Loucy (cell line): ENCODE measurements around the gene HABP4.

Source experiments
- H2AFZ ChIP-seq: fragments of 200-600 bp; sonication (generic); 2 replicates; pipeline ENCODE4 v1.6.0; 2016; ENCODE audit warnings: antibody characterized with exemption, mild to moderate bottlenecking, low read length, moderate library complexity
- H3F3A ChIP-seq: fragments of 200-600 bp; 2 replicates; pipeline ENCODE4 v1.6.0; 2016; ENCODE audit warnings: antibody characterized with exemption, low read depth, mild to moderate bottlenecking
- H3K27me3 ChIP-seq: fragments of 200-600 bp; sonication (generic); 2 replicates; pipeline ENCODE4 v1.6.1; 2014; ENCODE audit warnings: low read length, mild to moderate bottlenecking; ENCODE audit not compliant: insufficient read depth, poor library complexity, severe bottlenecking
- H3K36me3 ChIP-seq: fragments of 200-600 bp; sonication (generic); 2 replicates; pipeline ENCODE4 v1.6.1; 2016; ENCODE audit warnings: low read length; ENCODE audit not compliant: insufficient read depth
- H3K4me1 ChIP-seq: fragments of 200-600 bp; sonication (generic); 2 replicates; pipeline ENCODE4 v1.5.1; 2014; ENCODE audit warnings: low read length, mild to moderate bottlenecking; ENCODE audit not compliant: insufficient read depth, poor library complexity, severe bottlenecking
- H3K4me2 ChIP-seq: fragments of 200-600 bp; sonication (generic); 2 replicates; pipeline ENCODE4 v1.6.0; 2014; ENCODE audit warnings: antibody characterized with exemption, low read length, low read depth, mild to moderate bottlenecking; ENCODE audit not compliant: poor library complexity, severe bottlenecking
- H3K4me3 ChIP-seq: fragments of 200-600 bp; sonication (generic); 2 replicates; pipeline ENCODE4 v1.5.1; 2014; ENCODE audit warnings: low read length, mild to moderate bottlenecking, mixed read lengths; ENCODE audit not compliant: poor library complexity, severe bottlenecking
- H3K79me2 ChIP-seq: fragments of 200-600 bp; sonication (generic); 2 replicates; pipeline ENCODE4 v1.6.1; 2014; ENCODE audit warnings: low read length; ENCODE audit not compliant: insufficient read depth
- H3K9ac ChIP-seq: fragments of 200-600 bp; sonication (generic); 2 replicates; pipeline ENCODE4 v1.6.0; 2014; ENCODE audit warnings: mild to moderate bottlenecking, low read depth, low read length, moderate library complexity; ENCODE audit not compliant: poor library complexity, severe bottlenecking
- H3K9me2 ChIP-seq: fragments of 200-600 bp; sonication (generic); replicated peaks from 2 replicates; pipeline ENCODE4 v1.6.1; 2016; ENCODE audit warnings: low read depth, low read length, mixed read lengths
- H3K9me3 ChIP-seq: fragments of 200-600 bp; sonication (generic); 2 replicates; pipeline ENCODE4 v1.6.1; 2014; ENCODE audit warnings: mild to moderate bottlenecking, antibody characterized with exemption, low read length, low read depth; ENCODE audit not compliant: insufficient read depth
- H4K20me1 ChIP-seq: fragments of 200-600 bp; sonication (generic); 2 replicates; pipeline ENCODE4 v1.6.0; 2014; ENCODE audit warnings: antibody characterized with exemption, low read length, mild to moderate bottlenecking; ENCODE audit not compliant: insufficient read depth, poor library complexity, severe bottlenecking
- CTCF ChIP-seq: fragments of 200-600 bp; sonication (generic); conservative IDR thresholded peaks from 2 replicates; pipeline ENCODE4 v1.5.1; 2014; ENCODE audit warnings: mild to moderate bottlenecking, antibody characterized with exemption, low read length
- EZH2phosphoT487 ChIP-seq: fragments of 200-600 bp; IDR thresholded peaks from 2 replicates; pipeline ENCODE4 v1.6.1; 2018; ENCODE audit warnings: antibody characterized with exemption, mild to moderate bottlenecking, moderate library complexity, borderline replicate concordance

The HABP4 gene

GRCh38 chr9:96430377-96430776, 19.6 kb upstream of the HABP4 start:
- no peaks in the 10 kb centered on the region for H3K27me3 ChIP-seq
- no peaks in the 10 kb centered on the region for H3K9me3 ChIP-seq
- H4K20me1 ChIP-seq, result no peaks in the 10 kb centered on the region
- no peak overlapping the region for H2AFZ ChIP-seq
- H3K9ac ChIP-seq, result no peak overlapping the region
- H3K9me2 ChIP-seq, result no peaks in the 10 kb centered on the region
- TF ChIP-seq CTCF (no peak), EZH2phosphoT487 (no peak)
- no peaks in the 10 kb centered on the region for H3K36me3 ChIP-seq
- no peaks in the 10 kb centered on the region for H3F3A ChIP-seq
- H3K4me1 ChIP-seq, result peaks cover 2% of the 10 kb centered on the region
- H3K4me3 ChIP-seq, result no peak overlapping the region
- H3K79me2 ChIP-seq, result no peaks in the 10 kb centered on the region
- H3K4me2 ChIP-seq, result no peak overlapping the region

GRCh38 chr9:96435345-96435744, 14.6 kb upstream of the HABP4 start:
- Histone ChIP-seq H2AFZ (no peak overlapping the region), H3K4me3 (no peak overlapping the region), H4K20me1 (no peaks in the 10 kb centered on the region), H3K79me2 (no peaks in the 10 kb centered on the region), H3K27me3 (no peaks in the 10 kb centered on the region), H3K9me3 (no peaks in the 10 kb centered on the region), H3K9me2 (no peaks in the 10 kb centered on the region), H3K4me1 (no peaks in the 10 kb centered on the region), H3F3A (no peaks in the 10 kb centered on the region), H3K4me2 (no peak overlapping the region), H3K9ac (no peak overlapping the region), H3K36me3 (no peaks in the 10 kb centered on the region)
- TF ChIP-seq EZH2phosphoT487 (no peak), CTCF (no peak)

- Histone ChIP-seq H3K36me3 (no peaks in the 10 kb centered on the region), H3K4me1 (no peaks in the 10 kb centered on the region), H3K9ac (no peak overlapping the region), H3K4me2 (no peak overlapping the region), H4K20me1 (no peaks in the 10 kb centered on the region), H3F3A (no peaks in the 10 kb centered on the region), H3K9me3 (no peaks in the 10 kb centered on the region), H3K27me3 (no peaks in the 10 kb centered on the region), H3K4me3 (no peak overlapping the region), H3K9me2 (no peaks in the 10 kb centered on the region), H2AFZ (no peak overlapping the region), H3K79me2 (no peaks in the 10 kb centered on the region)
- TF ChIP-seq CTCF (no peak), EZH2phosphoT487 (no peak)
Observed at GRCh38 chr9:96436063-96436455, 13.9 kb upstream of the HABP4 start.
